HAP-1 (cell line): Measurements from ENCODE around the gene HOMER3.
"Not testable (repeated sequence)": the region's sequence is repeated elsewhere in the genome, so short reads cannot be mapped to it uniquely, and the experiment has no call there.

Source experiments
- DNase-seq, 2 experiments: peaks; one replicate each; pipeline ENCODE4 v3.0.0-alpha.2; 2016 to 2020; ENCODE audit warnings: low spot score in 2 of 2
- H3K27me3 ChIP-seq: fragments of 250-450 bp; sonication (Bioruptor Pico); 2 replicates; pipeline ENCODE4 v1.5.1; 2020; ENCODE audit warnings: low read depth, mild to moderate bottlenecking, moderate library complexity
- H3K36me3 ChIP-seq: fragments of 250-450 bp; sonication (Bioruptor Pico); replicated peaks from 2 replicates; pipeline ENCODE4 v1.5.1; 2020; ENCODE audit warnings: mild to moderate bottlenecking
- H3K4me1 ChIP-seq: fragments of 250-450 bp; sonication (Bioruptor Pico); 2 replicates; pipeline ENCODE4 v1.5.1; 2020; ENCODE audit warnings: mild to moderate bottlenecking
- H3K4me3 ChIP-seq: fragments of 250-450 bp; sonication (Bioruptor Pico); 2 replicates; pipeline ENCODE4 v1.5.1; 2020; ENCODE audit warnings: mild to moderate bottlenecking, moderate library complexity
- H3K9me3 ChIP-seq: fragments of 250-450 bp; sonication (Bioruptor Pico); 2 replicates; pipeline ENCODE4 v1.5.1; 2020; ENCODE audit warnings: mild to moderate bottlenecking, moderate library complexity
- in situ Hi-C: fragments of 300-500 bp; cut with MboI; formaldehyde crosslinking; loops from 3 replicates; pipeline ENCODE4 v1.14.3; 2020; ENCODE audit warnings: low sequenced_read_pairs, inconsistent platforms, mixed read lengths

Gene HOMER3

DNA sequence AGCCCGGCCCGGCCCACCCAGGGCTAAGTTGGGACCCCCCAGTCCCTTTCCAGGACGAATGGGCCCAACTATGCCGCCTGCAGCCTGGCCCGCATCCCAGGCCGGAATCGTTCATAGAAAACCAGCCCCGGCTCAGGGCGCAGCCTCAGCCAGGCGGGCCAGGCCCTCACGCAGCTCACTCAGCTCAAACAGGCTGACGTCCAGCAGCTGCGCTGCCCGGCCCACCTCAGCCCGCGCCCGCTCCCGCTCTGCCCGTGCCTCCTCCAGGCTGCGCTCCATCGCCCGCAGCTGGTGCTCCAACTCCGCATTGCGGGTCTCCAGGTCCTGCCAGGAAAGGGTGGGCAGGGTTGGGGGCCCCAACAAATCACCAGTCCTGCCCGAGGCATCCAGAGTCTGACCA lies 11.7 kb downstream of the HOMER3 start:
- Histone ChIP-seq H3K27me3 (no peaks in the 10 kb centered on the region), H3K9me3 (no peaks in the 10 kb centered on the region), H3K4me1 (no peaks in the 10 kb centered on the region), H3K36me3 (peaks cover 44% of the 10 kb centered on the region), H3K4me3 (no peak overlapping the region)
- in situ Hi-C loops, result no loop called here
- no peak for DNase-seq

DNA sequence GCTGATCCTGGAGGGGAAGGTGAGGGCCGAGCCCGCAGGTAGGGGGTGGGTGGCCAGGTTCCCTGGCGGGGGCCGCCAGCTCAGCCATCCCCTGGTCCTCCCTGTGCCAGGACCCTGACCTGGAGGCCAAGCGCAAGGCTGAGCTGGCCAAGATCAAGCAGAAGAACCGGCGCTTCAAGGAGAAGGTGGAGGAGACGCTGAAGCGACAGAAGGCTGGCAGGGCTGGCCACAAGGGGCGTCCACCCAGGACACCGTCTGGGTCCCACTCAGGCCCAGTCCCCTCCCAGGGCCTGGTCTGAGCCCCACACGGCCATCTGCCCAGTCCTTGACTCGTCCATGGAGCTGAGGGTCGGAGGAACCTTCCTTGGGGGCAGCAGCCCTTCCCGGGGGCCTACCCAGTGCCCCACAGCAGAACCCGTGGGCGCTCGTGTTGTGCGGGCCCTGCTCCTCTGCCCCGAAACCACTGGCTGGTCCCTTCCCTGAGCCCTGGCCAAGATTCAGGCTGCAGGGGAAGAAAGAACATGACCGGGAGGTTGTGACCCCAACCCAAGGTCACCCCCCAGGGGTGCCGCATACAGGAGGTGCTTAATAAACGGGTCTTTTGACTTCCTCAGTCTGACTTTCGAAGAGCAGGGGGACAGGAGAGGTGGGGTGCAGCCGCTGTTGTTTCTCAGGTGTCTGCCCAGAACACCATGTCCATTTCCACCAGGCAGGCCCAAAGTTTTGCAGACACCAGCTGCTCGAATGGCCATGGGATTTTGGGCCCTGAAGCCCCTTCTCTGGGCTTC lies 12.8 kb downstream of the HOMER3 start:
- no peak overlapping the region for H3K4me3 ChIP-seq
- H3K4me1 ChIP-seq, result no peaks in the 10 kb centered on the region
- H3K36me3 ChIP-seq, result peaks cover 50% of the 10 kb centered on the region
- DNase-seq, result no peak
- H3K27me3 ChIP-seq, result no peaks in the 10 kb centered on the region
- no peaks in the 10 kb centered on the region for H3K9me3 ChIP-seq
- in situ Hi-C loops, result no loop called here

GRCh38 chr19:18924684-18925213 lies 16.3 kb downstream of the HOMER3 start:
- H3K36me3 ChIP-seq, result peaks cover 56% of the 10 kb centered on the region
- no peak overlapping the region for H3K4me3 ChIP-seq
- no peaks in the 10 kb centered on the region for H3K27me3 ChIP-seq
- H3K4me1 ChIP-seq, result no peaks in the 10 kb centered on the region; the same call in 1 of the 2 replicates
- in situ Hi-C loops, result no loop called here
- DNase-seq, result no peak
- no peaks in the 10 kb centered on the region for H3K9me3 ChIP-seq

- no peaks in the 10 kb centered on the region for H3K27me3 ChIP-seq
- H3K4me3 ChIP-seq, result no peak overlapping the region
- no peaks in the 10 kb centered on the region for H3K9me3 ChIP-seq
- no peak for DNase-seq
- H3K36me3 ChIP-seq, result peaks cover 40% of the 10 kb centered on the region
- peaks cover 3% of the 10 kb centered on the region for H3K4me1 ChIP-seq
- in situ Hi-C loops, result no loop called here
Observed at GRCh38 chr19:18922228-18922985, 18.6 kb downstream of the HOMER3 start.

DNA sequence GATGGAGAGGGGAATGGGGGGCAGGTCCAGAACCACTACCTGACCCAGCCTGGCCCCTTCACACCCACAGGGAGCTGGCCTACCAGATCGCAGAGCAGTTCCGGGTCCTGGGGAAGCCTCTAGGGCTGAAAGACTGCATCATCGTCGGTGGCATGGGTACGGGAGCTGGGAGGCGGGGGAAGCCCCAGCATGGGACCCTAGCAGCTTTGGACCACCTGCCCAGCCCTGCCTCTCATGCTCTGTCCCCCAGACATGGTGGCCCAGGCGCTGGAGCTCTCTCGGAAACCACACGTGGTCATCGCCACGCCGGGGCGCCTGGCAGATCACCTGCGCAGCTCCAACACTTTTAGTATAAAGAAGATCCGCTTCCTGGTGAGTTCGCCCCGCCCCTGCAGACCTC lies 19.4 kb downstream of the HOMER3 start:
- in situ Hi-C loops, result no loop called here
- Histone ChIP-seq H3K36me3 (peaks cover 37% of the 10 kb centered on the region), H3K4me1 (peaks cover 3% of the 10 kb centered on the region)

DNA sequence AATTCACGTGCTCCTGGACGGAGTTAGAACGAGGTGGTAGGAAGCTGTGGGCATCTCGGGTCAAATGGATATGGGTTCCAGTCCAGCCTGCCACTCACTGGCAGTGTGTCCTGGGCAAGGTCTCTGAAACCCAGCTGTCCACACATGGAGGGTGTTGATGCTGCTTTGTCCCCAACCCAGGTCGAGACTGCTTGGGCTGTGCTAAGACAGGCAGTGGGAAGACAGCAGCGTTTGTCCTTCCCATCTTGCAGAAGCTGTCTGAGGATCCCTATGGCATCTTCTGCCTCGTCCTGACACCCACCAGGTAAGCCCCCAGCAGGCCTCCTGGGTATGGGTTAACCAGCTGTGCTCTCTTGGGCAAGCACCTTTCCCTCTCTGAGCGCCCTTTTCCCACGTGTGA lies 20.6 kb downstream of the HOMER3 start:
- no peak for DNase-seq
- in situ Hi-C loops, result no loop called here

More for the DNA sequence above, 19.4 kb downstream of the HOMER3 start:
- no peak for DNase-seq
- Histone ChIP-seq H3K9me3 (no peaks in the 10 kb centered on the region), H3K27me3 (no peaks in the 10 kb centered on the region), H3K4me3 (no peak overlapping the region)

DNA sequence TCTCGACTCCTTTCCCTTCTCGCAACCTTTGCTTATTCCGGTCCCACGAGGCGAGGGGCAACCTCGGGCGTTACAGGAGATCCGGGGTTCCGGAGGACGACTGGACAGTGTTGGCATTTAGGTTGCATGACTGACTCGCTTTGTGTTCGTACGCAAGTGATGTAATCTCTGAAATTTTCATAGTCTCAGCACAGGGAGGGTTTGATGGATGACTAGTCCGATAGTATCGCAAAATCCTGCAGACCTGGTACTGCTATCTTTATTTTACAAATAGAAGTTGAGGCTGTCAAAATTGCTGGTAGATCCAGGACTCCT lies 21.2 kb downstream of the HOMER3 start:
- no peaks in the 10 kb centered on the region for H3K27me3 ChIP-seq
- in situ Hi-C loops, result no loop called here
- H3K4me1 ChIP-seq, result peaks cover 3% of the 10 kb centered on the region
- peak overlapping the region; percentile 88 for H3K4me3 ChIP-seq
- peaks cover 40% of the 10 kb centered on the region for H3K36me3 ChIP-seq
- DNase-seq, result no peak
- H3K9me3 ChIP-seq, result no peaks in the 10 kb centered on the region

More for the DNA sequence above, 20.6 kb downstream of the HOMER3 start:
- Histone ChIP-seq H3K4me3 (peak overlapping the region; percentile 88), H3K9me3 (no peaks in the 10 kb centered on the region), H3K4me1 (peaks cover 3% of the 10 kb centered on the region), H3K36me3 (peaks cover 39% of the 10 kb centered on the region), H3K27me3 (no peaks in the 10 kb centered on the region)

GRCh38 chr19:18919086-18919899 lies 21.7 kb downstream of the HOMER3 start, which contains the start of the genes COPE and DDX49:
TSS of gene COPE (minus strand) at chr19:18919387. CDS start at chr19:18919348, 39 bp downstream.
TSS of gene DDX49 (plus strand) at chr19:18919715. CDS start at chr19:18919742, 27 bp downstream.
- peaks cover 34% of the 10 kb centered on the region for H3K36me3 ChIP-seq
- H3K4me3 ChIP-seq, result peak within 1 kb of the TSS; percentile 88
- no peaks in the 10 kb centered on the region for H3K9me3 ChIP-seq
- in situ Hi-C loops, result no loop called here
- H3K4me1 ChIP-seq, result peaks cover 3% of the 10 kb centered on the region
- no peaks in the 10 kb centered on the region for H3K27me3 ChIP-seq
- DNase-seq, result peak; percentile 98 to 99

DNA sequence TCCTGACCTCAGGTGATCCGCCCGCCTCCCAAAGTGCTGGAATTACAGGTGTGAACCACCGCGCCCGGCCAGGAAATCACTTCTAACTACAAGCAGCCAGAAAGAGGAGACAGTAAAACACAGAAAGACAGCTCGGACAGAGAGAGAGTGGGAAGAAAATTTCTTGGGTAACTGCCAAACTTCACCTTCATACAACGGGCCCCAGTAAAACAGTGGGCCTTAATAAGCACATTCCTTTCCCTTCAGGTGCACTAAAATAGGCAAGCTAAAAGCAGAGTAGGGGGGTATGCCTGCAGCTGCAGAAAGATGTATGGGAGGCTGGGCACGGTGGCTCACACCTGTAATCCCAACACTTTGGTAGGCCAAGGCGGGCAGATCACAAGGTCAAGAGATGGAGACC lies 23.4 kb downstream of the HOMER3 start:
- H3K27me3 ChIP-seq, H3K9me3 ChIP-seq, DNase-seq, H3K4me1 ChIP-seq, in situ Hi-C loops, H3K4me3 ChIP-seq: not testable (repeated sequence)
- peaks cover 28% of the 10 kb centered on the region for H3K36me3 ChIP-seq

GRCh38 chr19:18915639-18916038 lies 25.4 kb downstream of the HOMER3 start:
- H3K4me1 ChIP-seq, result peaks cover 3% of the 10 kb centered on the region
- H3K27me3 ChIP-seq, result no peaks in the 10 kb centered on the region
- no peak overlapping the region for H3K4me3 ChIP-seq
- peaks cover 20% of the 10 kb centered on the region for H3K36me3 ChIP-seq
- in situ Hi-C loops, result no loop called here
- no peaks in the 10 kb centered on the region for H3K9me3 ChIP-seq
- peak in 1 of 2 experiments; percentile 44 for DNase-seq

- no peak for DNase-seq
- Histone ChIP-seq H3K9me3 (no peaks in the 10 kb centered on the region), H3K27me3 (no peaks in the 10 kb centered on the region), H3K4me1 (peaks cover 3% of the 10 kb centered on the region), H3K36me3 (peaks cover 20% of the 10 kb centered on the region), H3K4me3 (no peak overlapping the region)
- in situ Hi-C loops, result no loop called here
Observed at GRCh38 chr19:18913466-18913865, 27.6 kb downstream of the HOMER3 start.

GRCh38 chr19:18912933-18913332 lies 28.1 kb downstream of the HOMER3 start:
- no peak overlapping the region for H3K4me3 ChIP-seq
- in situ Hi-C loops, result no loop called here
- no peaks in the 10 kb centered on the region for H3K9me3 ChIP-seq
- no peaks in the 10 kb centered on the region; the same call in 1 of the 2 replicates for H3K4me1 ChIP-seq
- no peak for DNase-seq
- H3K36me3 ChIP-seq, result peaks cover 20% of the 10 kb centered on the region
- no peaks in the 10 kb centered on the region for H3K27me3 ChIP-seq

DNA sequence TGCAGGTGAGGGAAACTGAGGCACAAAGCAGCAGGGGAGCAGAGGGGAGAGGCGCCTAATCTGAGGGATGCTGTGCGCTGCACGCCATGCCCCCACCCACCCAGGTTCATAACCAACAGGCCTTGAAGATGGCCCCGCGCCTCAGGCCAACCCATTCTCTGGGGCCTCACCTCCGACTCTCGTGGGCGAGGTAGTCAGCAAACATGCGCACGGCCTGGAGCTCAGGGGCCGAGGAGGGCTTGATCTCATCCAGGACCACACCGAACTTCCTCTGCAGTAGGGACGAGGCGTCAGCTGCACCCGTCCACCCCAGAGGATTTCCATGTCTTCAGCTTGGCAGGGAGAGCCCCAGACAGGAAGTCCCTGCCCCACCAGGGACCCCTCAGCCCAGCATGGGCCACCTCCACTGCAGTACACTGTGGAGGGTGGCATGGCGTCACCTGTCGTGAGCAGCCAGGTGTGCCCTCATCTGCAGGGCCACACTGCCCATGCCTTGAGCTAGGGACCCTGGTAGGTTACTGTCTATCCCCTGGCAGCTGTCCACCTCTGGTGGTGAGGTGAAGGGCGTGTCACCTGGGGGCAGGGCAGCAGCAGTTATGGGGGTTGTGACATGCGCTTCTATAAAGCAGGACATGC lies 30.1 kb downstream of the HOMER3 start:
- no peaks in the 10 kb centered on the region for H3K4me1 ChIP-seq
- H3K27me3 ChIP-seq, result no peaks in the 10 kb centered on the region
- no peak for DNase-seq
- no peak overlapping the region for H3K4me3 ChIP-seq
- H3K9me3 ChIP-seq, result no peaks in the 10 kb centered on the region
- in situ Hi-C loops, result no loop called here
- H3K36me3 ChIP-seq, result peaks cover 21% of the 10 kb centered on the region
